Activated CD8-positive, alpha-beta T cell treated with anti-CD3 and anti-CD28 coated beads for 36 hours (primary cell): ENCODE results near the gene EYA3. TPM values are rescaled to one million over a fixed set of nuclear protein-coding genes. Genes with fewer than 3 reads are reported as not detected.

ENCODE experiments used
- ATAC-seq: fragments of 200-7000 bp; cut with Tn5 transposase; one replicate; pipeline ENCODE4 v1.10.0; 2021; ENCODE audit warnings: mild to moderate bottlenecking, moderate library complexity
- CTCF ChIA-PET: fragments of 350-600 bp; sonication (Branson Sonifier 250); formaldehyde crosslinking; loops from one replicate; lab custom pipeline; 2021; ENCODE audit warnings: antibody characterized with exemption; lab: Charles Lee
- POLR2A ChIA-PET: fragments of 350-600 bp; sonication (Branson Sonifier 250); formaldehyde crosslinking; loops from one replicate; lab custom pipeline; 2021; ENCODE audit warnings: antibody characterized with exemption; lab: Charles Lee
- DNase-seq: peaks from one replicate; pipeline ENCODE4 v3.0.0-alpha.2; 2020
- H3K27ac Mint-ChIP-seq: one replicate; pipeline ENCODE4 v1.8.0; 2021; ENCODE audit warnings: mild to moderate bottlenecking, mixed read lengths
- H3K27me3 Mint-ChIP-seq: one replicate; pipeline ENCODE4 v1.8.0; 2021; ENCODE audit warnings: mixed read lengths
- H3K36me3 Mint-ChIP-seq: one replicate; pipeline ENCODE4 v1.8.0; 2021; ENCODE audit warnings: low read depth, mixed read lengths
- H3K4me1 Mint-ChIP-seq: one replicate; pipeline ENCODE4 v1.8.0; 2021; ENCODE audit warnings: low read depth, mixed read lengths
- H3K4me3 Mint-ChIP-seq: one replicate; pipeline ENCODE4 v1.8.0; 2021; ENCODE audit warnings: mild to moderate bottlenecking, moderate library complexity, mixed read lengths
- H3K9me3 Mint-ChIP-seq: one replicate; pipeline ENCODE4 v1.8.0; 2021; ENCODE audit warnings: mixed read lengths
- CTCF ChIP-seq: fragments of 200-600 bp; IDR thresholded peaks from one replicate; pipeline ENCODE4 v1.8.0; 2022; ENCODE audit warnings: antibody characterized with exemption, mild to moderate bottlenecking
- intact Hi-C: fragments of 100-400 bp; cut with micrococcal nuclease; formaldehyde crosslinking; loops from one replicate; pipeline ENCODE4 v1.10.0; 2022
- total RNA-seq, 2 experiments: library from RNA; stranded (reverse); gene quantifications; one replicate each; pipeline ENCODE4 v1.2.3, GENCODE V29; 2021

EYA3 gene, protein sequence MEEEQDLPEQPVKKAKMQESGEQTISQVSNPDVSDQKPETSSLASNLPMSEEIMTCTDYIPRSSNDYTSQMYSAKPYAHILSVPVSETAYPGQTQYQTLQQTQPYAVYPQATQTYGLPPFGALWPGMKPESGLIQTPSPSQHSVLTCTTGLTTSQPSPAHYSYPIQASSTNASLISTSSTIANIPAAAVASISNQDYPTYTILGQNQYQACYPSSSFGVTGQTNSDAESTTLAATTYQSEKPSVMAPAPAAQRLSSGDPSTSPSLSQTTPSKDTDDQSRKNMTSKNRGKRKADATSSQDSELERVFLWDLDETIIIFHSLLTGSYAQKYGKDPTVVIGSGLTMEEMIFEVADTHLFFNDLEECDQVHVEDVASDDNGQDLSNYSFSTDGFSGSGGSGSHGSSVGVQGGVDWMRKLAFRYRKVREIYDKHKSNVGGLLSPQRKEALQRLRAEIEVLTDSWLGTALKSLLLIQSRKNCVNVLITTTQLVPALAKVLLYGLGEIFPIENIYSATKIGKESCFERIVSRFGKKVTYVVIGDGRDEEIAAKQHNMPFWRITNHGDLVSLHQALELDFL
- total RNA-seq, result 10 to 100 TPM; 34.6 to 34.9 TPM

- intact Hi-C loops, result no loop called here
- no peaks in the 10 kb centered on the region for H3K9me3 Mint-ChIP-seq
- peak within 1 kb of the TSS; percentile 94 for H3K4me3 Mint-ChIP-seq
- ChIA-PET POLR2A (interaction anchor here (0.6 to 2.4 kb wide), 21 partner anchors 8 to 419 kb away, joined by 3 to 12 read pairs (median 4); partner anchors contain the start of genes RCC1 and STX12), CTCF (interaction anchor here (0.8 to 7.4 kb wide), 10 partner anchors 10 to 148 kb away, joined by 3 to 149 read pairs (median 4); no protein-coding TSS in a partner anchor)
- no peak for TF ChIP-seq CTCF
- peaks cover 1% of the 10 kb centered on the region for H3K36me3 Mint-ChIP-seq
- peak; percentile 95 for ATAC-seq
- peaks cover 4% of the 10 kb centered on the region for H3K27me3 Mint-ChIP-seq
- DNase-seq, result peak; percentile 100
- peak within 1 kb of the TSS; percentile 95 for H3K27ac Mint-ChIP-seq
- peaks cover 30% of the 10 kb centered on the region for H3K4me1 Mint-ChIP-seq
These were observed at the start of gene EYA3 for GRCh38 chr1:28088168-28088961. EYA3 (minus strand) TSS chr1:28088610; CDS start chr1:28058026, 30,584 bp downstream.

DNA sequence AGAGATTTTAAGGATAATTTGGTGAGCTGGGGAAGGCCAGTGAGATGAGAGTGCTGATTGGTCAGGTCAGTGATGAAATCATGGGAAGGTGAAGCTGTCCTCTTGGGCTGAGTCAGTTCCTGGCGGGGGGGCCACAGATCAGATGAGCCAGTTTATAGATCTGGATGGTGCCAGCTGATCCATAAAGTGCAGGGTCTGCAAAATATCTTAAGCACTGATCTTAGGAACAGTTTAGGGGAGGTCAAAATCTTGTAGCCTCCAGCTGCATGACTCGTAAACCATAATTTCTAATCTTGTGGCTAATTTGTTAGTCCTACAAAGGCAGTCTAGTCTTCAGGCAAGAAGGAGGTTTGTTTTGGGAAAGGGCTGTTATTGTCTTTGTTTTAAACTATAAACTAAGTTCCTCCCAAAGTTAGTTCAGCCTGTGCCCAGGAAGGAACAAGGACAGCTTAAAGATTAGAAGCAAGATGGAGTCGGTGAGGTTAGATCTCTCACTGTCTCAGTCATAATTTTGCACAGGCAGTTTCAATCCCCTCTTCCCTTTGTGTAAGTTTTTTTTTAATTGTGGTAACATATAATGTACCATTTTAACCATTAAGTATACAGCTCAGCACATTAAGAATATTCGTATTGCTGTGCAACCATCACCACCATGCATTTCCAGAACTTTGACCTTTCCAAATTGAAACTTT, 48.7 kb upstream of the EYA3 start:
- H3K27me3 Mint-ChIP-seq, result peaks cover 19% of the 10 kb centered on the region
- ChIA-PET CTCF (interaction anchor here (1.0 to 1.6 kb wide), 5 partner anchors 23 to 72 kb away, joined by 3 to 4 read pairs (median 3); no protein-coding TSS in a partner anchor), POLR2A (interaction anchor here (0.6 to 1.1 kb wide), 3 partner anchors 10 to 29 kb away, joined by 3 to 5 read pairs (median 4); no protein-coding TSS in a partner anchor)
- peaks cover 6% of the 10 kb centered on the region for H3K4me1 Mint-ChIP-seq
- no peak for TF ChIP-seq CTCF
- H3K36me3 Mint-ChIP-seq, result no peaks in the 10 kb centered on the region
- no peak overlapping the region for H3K27ac Mint-ChIP-seq
- H3K9me3 Mint-ChIP-seq, result no peaks in the 10 kb centered on the region
- intact Hi-C loops, result no loop called here
- H3K4me3 Mint-ChIP-seq, result no peak overlapping the region
- ATAC-seq, result no peak
- peak; percentile 11 for DNase-seq

- no peak for ATAC-seq
- no peak for DNase-seq
- no peaks in the 10 kb centered on the region for H3K9me3 Mint-ChIP-seq
- TF ChIP-seq CTCF, result no peak
- H3K27ac Mint-ChIP-seq, result no peak overlapping the region
- H3K4me1 Mint-ChIP-seq, result peaks cover 6% of the 10 kb centered on the region
- ChIA-PET CTCF (interaction anchor here (1.0 to 1.6 kb wide), 5 partner anchors 22 to 73 kb away, joined by 3 to 4 read pairs (median 3); no protein-coding TSS in a partner anchor), POLR2A (interaction anchor here (0.8 to 1.1 kb wide), 2 partner anchors 29 to 49 kb away, joined by 3 read pairs; no protein-coding TSS in a partner anchor)
- no peak overlapping the region for H3K4me3 Mint-ChIP-seq
- intact Hi-C loops, result no loop called here
- no peaks in the 10 kb centered on the region for H3K36me3 Mint-ChIP-seq
- H3K27me3 Mint-ChIP-seq, result peaks cover 19% of the 10 kb centered on the region
These were observed 47.9 kb upstream of the EYA3 start for GRCh38 chr1:28136169-28136921.
